ENCODE measurements around the gene NTNG1. TPM values are rescaled to one million over a fixed set of nuclear protein-coding genes. Genes with fewer than 3 reads are reported as not detected.
A peak's percentile ranks its signal among the peaks of the same experiment; 100 is the strongest.

NTNG1 gene
- total RNA-seq, 2 experiments from 2014 or later = 2.3 to 5.9 TPM

- intact Hi-C loops (cut with micrococcal nuclease; ENCODE audit: unreplicated experiment) = loop anchor here (5.0 to 10.0 kb wide), 6 partner anchors 63 to 1120 kb away; no protein-coding TSS in a partner anchor
- no peak for TF ChIP-seq EZH2phosphoT487 (IDR thresholded peaks at IDR 0.05; ENCODE audit: borderline replicate concordance, low read depth, low read length)
- TF ChIP-seq, protein P1, sequence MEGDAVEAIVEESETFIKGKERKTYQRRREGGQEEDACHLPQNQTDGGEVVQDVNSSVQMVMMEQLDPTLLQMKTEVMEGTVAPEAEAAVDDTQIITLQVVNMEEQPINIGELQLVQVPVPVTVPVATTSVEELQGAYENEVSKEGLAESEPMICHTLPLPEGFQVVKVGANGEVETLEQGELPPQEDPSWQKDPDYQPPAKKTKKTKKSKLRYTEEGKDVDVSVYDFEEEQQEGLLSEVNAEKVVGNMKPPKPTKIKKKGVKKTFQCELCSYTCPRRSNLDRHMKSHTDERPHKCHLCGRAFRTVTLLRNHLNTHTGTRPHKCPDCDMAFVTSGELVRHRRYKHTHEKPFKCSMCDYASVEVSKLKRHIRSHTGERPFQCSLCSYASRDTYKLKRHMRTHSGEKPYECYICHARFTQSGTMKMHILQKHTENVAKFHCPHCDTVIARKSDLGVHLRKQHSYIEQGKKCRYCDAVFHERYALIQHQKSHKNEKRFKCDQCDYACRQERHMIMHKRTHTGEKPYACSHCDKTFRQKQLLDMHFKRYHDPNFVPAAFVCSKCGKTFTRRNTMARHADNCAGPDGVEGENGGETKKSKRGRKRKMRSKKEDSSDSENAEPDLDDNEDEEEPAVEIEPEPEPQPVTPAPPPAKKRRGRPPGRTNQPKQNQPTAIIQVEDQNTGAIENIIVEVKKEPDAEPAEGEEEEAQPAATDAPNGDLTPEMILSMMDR (conservative IDR thresholded peaks at IDR 0.05; ENCODE audit: low read length) = peak; percentile 93
- H4K20me1 ChIP-seq (ENCODE audit: insufficient read depth, low read length) = no peaks in the 10 kb centered on the region
- H3K4me2 ChIP-seq (ENCODE audit: low read length) = peak overlapping the region; percentile 99
- TSS peak; percentile 65 for BruUV-seq (replicated peaks)
- H3K27ac ChIP-seq (ENCODE audit: low read depth, low read length, poor library complexity, severe bottlenecking) = no peak overlapping the region
- no peaks in the 10 kb centered on the region for H3K9me2 ChIP-seq (ENCODE audit: insufficient read depth, low read length)
- H3K79me2 ChIP-seq (ENCODE audit: insufficient read depth, low read depth, low read length) = no peaks in the 10 kb centered on the region
- H2AFZ ChIP-seq (ENCODE audit: low read length) = peak overlapping the region; percentile 88; the same call in 1 of the 2 replicates
- ChIA-PET CTCF (ENCODE audit: unreplicated experiment) (no interaction called here), POLR2A (interaction anchor here (0.5 to 1.0 kb wide), 6 partner anchors 87 to 987 kb away, joined by 3 to 5 read pairs (median 4); no protein-coding TSS in a partner anchor)
- peak overlapping the region; percentile 78 for H3K4me3 ChIP-seq (ENCODE audit: low read depth, low read length, poor library complexity, severe bottlenecking)
- peak; percentile 68 for DNase-seq (ENCODE audit: low spot score)
- peaks cover 16% of the 10 kb centered on the region for H3K4me1 ChIP-seq (ENCODE audit: insufficient read depth, low read length, poor library complexity, severe bottlenecking)
- H3K36me3 ChIP-seq (ENCODE audit: insufficient read depth, low read length) = no peaks in the 10 kb centered on the region
- H3K9me3 ChIP-seq (ENCODE audit: low read length) = no peaks in the 10 kb centered on the region
These were observed 1.3 kb downstream of the NTNG1 start for GRCh38 chr1:107142140-107142542.

GRCh38 chr1:107142666-107143065, 1.8 kb downstream of the NTNG1 start:
- CTCF ChIA-PET (ENCODE audit: unreplicated experiment) = no interaction called here
- no peaks in the 10 kb centered on the region for H4K20me1 ChIP-seq (ENCODE audit: insufficient read depth, low read length)
- H3K79me2 ChIP-seq (ENCODE audit: insufficient read depth, low read depth, low read length) = no peaks in the 10 kb centered on the region
- peak overlapping the region; percentile 99 for H3K4me2 ChIP-seq (ENCODE audit: low read length)
- H2AFZ ChIP-seq (ENCODE audit: low read length) = no peak overlapping the region
- no peaks in the 10 kb centered on the region for H3K36me3 ChIP-seq (ENCODE audit: insufficient read depth, low read length)
- H3K4me1 ChIP-seq (ENCODE audit: insufficient read depth, low read length, poor library complexity, severe bottlenecking) = peaks cover 16% of the 10 kb centered on the region
- H3K9me2 ChIP-seq (ENCODE audit: insufficient read depth, low read length) = no peaks in the 10 kb centered on the region
- H3K27ac ChIP-seq (ENCODE audit: low read depth, low read length, poor library complexity, severe bottlenecking) = no peak overlapping the region
- H3K9me3 ChIP-seq (ENCODE audit: low read length) = no peaks in the 10 kb centered on the region
- intact Hi-C loops (cut with micrococcal nuclease; ENCODE audit: unreplicated experiment) = loop anchor here (5.0 to 10.0 kb wide), 6 partner anchors 62 to 1120 kb away; no protein-coding TSS in a partner anchor
- TF ChIP-seq, protein P1 (conservative IDR thresholded peaks at IDR 0.05; ENCODE audit: low read length) = no peak
- TF ChIP-seq EZH2phosphoT487 (IDR thresholded peaks at IDR 0.05; ENCODE audit: borderline replicate concordance, low read depth, low read length) = no peak
- no TSS peak for BruUV-seq (replicated peaks)
- DNase-seq (ENCODE audit: low spot score) = no peak
- no peak overlapping the region for H3K4me3 ChIP-seq (ENCODE audit: low read depth, low read length, poor library complexity, severe bottlenecking)
- POLR2A ChIA-PET = interaction anchor here (0.5 to 1.0 kb wide), 6 partner anchors 88 to 977 kb away, joined by 3 to 4 read pairs (median 3); no protein-coding TSS in a partner anchor

- Histone ChIP-seq H3K4me2 (ENCODE audit: low read length) (no peak overlapping the region), H4K20me1 (ENCODE audit: insufficient read depth, low read length) (no peaks in the 10 kb centered on the region), H3K4me3 (ENCODE audit: low read depth, low read length, poor library complexity, severe bottlenecking) (no peak overlapping the region), H3K4me1 (ENCODE audit: insufficient read depth, low read length, poor library complexity, severe bottlenecking) (peaks cover 20% of the 10 kb centered on the region), H3K9me3 (ENCODE audit: low read length) (no peaks in the 10 kb centered on the region), H3K36me3 (ENCODE audit: insufficient read depth, low read length) (no peaks in the 10 kb centered on the region), H3K79me2 (ENCODE audit: insufficient read depth, low read depth, low read length) (no peaks in the 10 kb centered on the region), H3K27ac (ENCODE audit: low read depth, low read length, poor library complexity, severe bottlenecking) (no peak overlapping the region), H2AFZ (ENCODE audit: low read length) (no peak overlapping the region), H3K9me2 (ENCODE audit: insufficient read depth, low read length) (no peaks in the 10 kb centered on the region)
- BruUV-seq (replicated peaks) = no TSS peak
- intact Hi-C loops (cut with micrococcal nuclease; ENCODE audit: unreplicated experiment) = loop anchor here (10.0 kb wide), 1 partner anchor 59 kb away; no protein-coding TSS in a partner anchor
- no peak for DNase-seq (ENCODE audit: low spot score)
- ChIA-PET POLR2A (interaction anchor here (0.6 to 1.9 kb wide), 3 partner anchors 9 to 298 kb away, joined by 4 to 6 read pairs (median 6); no protein-coding TSS in a partner anchor), CTCF (ENCODE audit: unreplicated experiment) (no interaction called here)
- no peak for TF ChIP-seq EZH2phosphoT487 (IDR thresholded peaks at IDR 0.05; ENCODE audit: borderline replicate concordance, low read depth, low read length)
- TF ChIP-seq, protein P1 (conservative IDR thresholded peaks at IDR 0.05; ENCODE audit: low read length) = no peak
These were observed 4.8 kb downstream of the NTNG1 start for GRCh38 chr1:107145637-107146036.
